GM12872 (cell line): ENCODE measurements around the gene BAG1.

Experiments
- TF ChIP-seq, protein P1 (sequence below): IDR thresholded peaks from 3 replicates; pipeline ENCODE4 v1.5.1; 2011; ENCODE audit warnings: low read depth, mild to moderate bottlenecking, low read length, moderate library complexity; ENCODE audit not compliant: insufficient read depth

BAG1 gene

DNA sequence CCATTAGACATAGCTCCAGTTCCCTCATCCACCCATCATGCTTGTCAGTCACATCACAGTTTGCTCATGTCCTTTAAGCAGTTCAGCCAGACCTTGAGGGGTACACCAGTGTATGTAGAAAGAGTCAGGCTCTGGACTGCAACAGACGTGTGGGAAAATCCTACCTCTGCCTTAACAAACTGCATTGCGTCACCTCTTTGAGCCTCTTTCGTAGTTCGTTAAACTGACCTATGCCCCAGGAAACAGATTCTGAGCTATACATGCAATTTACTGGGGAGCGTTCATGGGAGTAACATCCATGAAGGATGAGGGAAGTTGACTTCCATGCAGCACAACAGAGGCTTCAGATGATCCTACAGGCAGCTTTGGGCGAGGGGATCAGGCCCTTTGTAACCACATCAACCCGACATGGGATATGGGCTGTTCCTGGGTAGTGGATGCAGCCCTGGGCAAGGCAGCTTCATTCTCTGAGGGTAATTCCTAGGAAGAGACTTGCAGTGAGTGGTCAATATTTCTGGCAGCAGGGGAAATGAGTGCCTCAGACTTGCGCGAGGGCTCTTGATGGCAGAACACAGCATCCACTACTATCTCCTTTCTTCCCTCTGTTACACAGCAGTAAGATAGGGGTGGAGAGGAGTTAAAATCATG lies 20.2 kb downstream of the BAG1 start:
- TF ChIP-seq, protein P1, sequence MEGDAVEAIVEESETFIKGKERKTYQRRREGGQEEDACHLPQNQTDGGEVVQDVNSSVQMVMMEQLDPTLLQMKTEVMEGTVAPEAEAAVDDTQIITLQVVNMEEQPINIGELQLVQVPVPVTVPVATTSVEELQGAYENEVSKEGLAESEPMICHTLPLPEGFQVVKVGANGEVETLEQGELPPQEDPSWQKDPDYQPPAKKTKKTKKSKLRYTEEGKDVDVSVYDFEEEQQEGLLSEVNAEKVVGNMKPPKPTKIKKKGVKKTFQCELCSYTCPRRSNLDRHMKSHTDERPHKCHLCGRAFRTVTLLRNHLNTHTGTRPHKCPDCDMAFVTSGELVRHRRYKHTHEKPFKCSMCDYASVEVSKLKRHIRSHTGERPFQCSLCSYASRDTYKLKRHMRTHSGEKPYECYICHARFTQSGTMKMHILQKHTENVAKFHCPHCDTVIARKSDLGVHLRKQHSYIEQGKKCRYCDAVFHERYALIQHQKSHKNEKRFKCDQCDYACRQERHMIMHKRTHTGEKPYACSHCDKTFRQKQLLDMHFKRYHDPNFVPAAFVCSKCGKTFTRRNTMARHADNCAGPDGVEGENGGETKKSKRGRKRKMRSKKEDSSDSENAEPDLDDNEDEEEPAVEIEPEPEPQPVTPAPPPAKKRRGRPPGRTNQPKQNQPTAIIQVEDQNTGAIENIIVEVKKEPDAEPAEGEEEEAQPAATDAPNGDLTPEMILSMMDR = no peak

DNA sequence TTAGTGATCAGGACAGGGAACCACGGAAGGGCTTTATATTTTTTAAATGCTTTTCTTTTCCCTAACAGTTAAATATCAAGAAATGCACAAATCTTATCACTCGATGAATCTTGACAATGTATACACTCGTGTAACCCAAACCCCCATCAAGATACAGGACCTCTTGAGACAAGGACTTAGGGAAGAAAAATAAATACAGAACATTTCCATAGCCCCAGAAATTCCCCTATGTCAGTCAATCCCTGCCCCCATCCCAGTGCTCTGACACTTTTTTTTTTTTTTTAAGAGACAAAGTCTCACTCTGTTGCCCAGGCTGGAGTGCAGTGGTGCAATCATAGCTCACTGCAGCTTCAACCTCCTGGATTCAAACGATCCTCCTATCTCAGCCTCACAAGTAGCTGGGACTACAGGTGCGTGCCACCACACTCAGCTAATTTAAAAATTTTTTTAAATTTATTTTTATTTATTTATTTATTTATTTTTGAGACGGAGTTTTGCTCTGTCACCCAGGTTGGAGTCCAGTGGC lies 21.8 kb downstream of the BAG1 start:
- TF ChIP-seq, protein P1 = no peak

DNA sequence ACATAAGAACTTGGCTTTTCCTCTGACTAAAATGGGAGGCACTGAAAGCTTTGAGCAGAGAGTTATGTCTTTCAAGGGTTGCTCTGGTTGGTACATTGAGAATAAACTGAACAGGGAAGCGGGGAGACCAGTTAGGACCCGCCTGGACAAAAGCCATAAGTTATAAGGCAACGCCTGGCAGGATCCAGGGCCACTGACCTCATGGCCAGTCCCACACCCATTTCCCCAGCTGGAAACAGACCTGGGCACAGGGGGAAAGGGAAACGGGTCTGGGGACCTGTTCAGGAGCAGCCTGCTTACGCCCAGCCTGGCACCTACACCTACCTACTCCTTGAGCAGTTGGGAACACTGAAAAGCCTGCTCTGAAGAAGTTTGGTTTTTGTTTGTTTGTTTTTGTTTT lies 23.2 kb downstream of the BAG1 start:
- TF ChIP-seq, protein P1 = no peak

DNA sequence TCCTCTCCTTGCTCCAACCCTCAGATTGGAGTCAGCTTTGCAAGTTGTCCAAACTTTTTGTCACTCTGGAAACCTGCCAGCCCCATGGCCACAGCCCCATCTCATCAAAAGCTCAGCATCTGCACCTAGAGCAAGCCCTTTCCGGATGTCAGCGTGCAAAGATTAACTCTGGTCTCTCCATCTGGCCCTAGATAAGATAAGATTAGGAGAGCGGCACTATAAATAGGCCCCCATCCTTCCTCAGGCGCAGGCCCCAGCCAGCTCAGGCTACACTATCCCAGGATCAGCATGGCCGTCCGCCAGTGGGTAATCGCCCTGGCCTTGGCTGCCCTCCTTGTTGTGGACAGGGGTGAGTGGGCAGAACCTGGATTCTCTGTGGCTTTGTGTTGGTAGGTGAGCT lies 24.6 kb downstream of the BAG1 start, which contains the start of gene SPINK4:
TSS of gene SPINK4 (plus strand) at position 247 of the 400 bp plus-strand sequence. CDS start at position 289, 42 bp downstream.
- TF ChIP-seq, protein P1 = no peak

DNA sequence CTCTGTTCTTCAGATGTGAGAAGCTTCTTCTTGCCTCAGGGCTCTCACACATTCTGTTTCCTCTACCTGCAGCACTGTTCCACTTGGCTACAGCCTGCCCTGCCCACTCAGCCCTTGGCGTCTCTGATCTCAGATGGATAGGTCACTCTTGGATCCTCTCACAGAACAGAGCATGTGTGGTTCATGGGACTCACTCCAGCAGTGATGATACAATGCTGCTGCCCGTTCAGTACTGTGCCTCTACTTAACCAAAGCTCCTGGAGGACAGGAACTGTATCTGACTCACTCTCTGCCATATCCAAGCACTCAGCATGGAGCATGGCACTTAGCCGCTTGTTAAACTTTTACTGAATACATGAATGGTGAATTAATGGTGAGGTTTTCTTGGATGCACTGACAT lies 27.9 kb downstream of the BAG1 start:
- TF ChIP-seq, protein P1 = no peak

DNA sequence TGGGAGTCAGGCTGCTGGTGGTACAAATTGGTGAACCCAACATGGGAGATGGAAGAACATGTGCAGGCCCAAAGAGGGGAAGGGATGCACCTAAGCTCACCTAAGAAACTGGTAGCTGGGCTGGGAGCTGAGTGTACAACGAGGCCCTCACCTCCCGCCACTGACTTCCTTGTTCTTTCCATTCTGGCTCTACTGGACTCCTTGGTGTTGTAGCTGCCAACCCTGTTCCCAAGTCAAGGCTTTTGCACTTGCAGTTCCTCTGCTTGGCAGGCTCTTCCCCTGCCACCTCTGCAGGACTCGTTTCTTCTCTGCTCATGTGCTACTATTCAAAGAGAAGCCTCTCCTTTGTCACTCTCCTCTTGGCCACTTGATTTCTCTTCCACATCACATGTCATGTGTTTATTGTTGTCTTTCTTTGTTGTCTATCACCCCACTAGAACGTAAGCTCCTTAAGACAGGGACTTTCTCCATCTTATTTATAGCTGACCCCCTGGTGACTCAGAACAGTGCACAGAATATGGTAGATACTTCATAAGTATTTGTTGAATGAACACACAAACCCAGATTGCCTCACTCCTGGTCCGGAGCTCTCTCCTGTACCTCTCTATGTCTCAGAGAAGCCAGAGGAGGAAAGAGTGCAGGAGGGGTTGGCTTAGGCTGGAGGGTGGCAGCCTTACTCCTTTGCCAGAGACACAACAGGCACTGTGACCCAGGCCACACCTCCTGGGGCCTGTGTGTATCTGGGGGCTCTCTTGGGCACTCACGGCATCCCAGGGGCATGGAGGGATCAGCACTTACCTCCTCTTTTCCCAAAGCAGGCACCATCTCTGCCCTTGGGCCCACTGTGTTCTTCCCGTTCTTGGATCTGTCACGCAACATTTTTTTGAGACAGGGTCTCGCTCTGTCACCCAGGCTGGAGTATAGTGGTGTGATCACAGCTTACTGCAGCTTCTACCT lies 29.7 kb downstream of the BAG1 start:
- TF ChIP-seq, protein P1 = no peak
